Measurements from ENCODE around the gene GPR27. TPM values are rescaled to one million over a fixed set of nuclear protein-coding genes. Genes with fewer than 3 reads are reported as not detected.

GPR27 gene
- total RNA-seq, 1 experiment from 2014 or later, result not detected

- ChIA-PET CTCF (no interaction called here), POLR2A (ENCODE audit: unreplicated experiment) (no interaction called here)
- no TSS peak for BruUV-seq (replicated peaks)
- H3K9me2 ChIP-seq (ENCODE audit: insufficient read depth), result no peaks in the 10 kb centered on the region
- H3K27ac ChIP-seq, result no peak overlapping the region
- DNase-seq, result no peak
- no peaks in the 10 kb centered on the region for H3F3A ChIP-seq (ENCODE audit: insufficient read depth, low read depth)
- no peaks in the 10 kb centered on the region for H4K20me1 ChIP-seq (ENCODE audit: insufficient read depth)
- no peaks in the 10 kb centered on the region for H3K79me2 ChIP-seq (ENCODE audit: low read depth)
- TF ChIP-seq CTCF (conservative IDR thresholded peaks at IDR 0.05), result no peak
- no peak for TF ChIP-seq EZH2 (IDR thresholded peaks at IDR 0.05; ENCODE audit: low read depth)
- H3K27me3 ChIP-seq (ENCODE audit: insufficient read depth, low read depth), result peaks cover 12% of the 10 kb centered on the region; the same call in 1 of the 2 replicates
- intact Hi-C loops (cut with micrococcal nuclease; ENCODE audit: unreplicated experiment), result no loop called here
- no peaks in the 10 kb centered on the region for H3K36me3 ChIP-seq (ENCODE audit: low read depth)
- H3K4me1 ChIP-seq (replicated peaks; ENCODE audit: insufficient read depth), result no peaks in the 10 kb centered on the region
- H2AFZ ChIP-seq, result no peak overlapping the region
- H3K4me3 ChIP-seq, result no peak overlapping the region
- H3K9me3 ChIP-seq (ENCODE audit: insufficient read depth, low read depth), result no peaks in the 10 kb centered on the region
- no peak overlapping the region for H3K4me2 ChIP-seq
Observed at GRCh38 chr3:71758091-71758490, 4.4 kb downstream of the GPR27 start.

GRCh38 chr3:71759401-71759800, 5.7 kb downstream of the GPR27 start:
- Histone ChIP-seq H3F3A (ENCODE audit: insufficient read depth, low read depth) (no peaks in the 10 kb centered on the region), H3K9me3 (ENCODE audit: insufficient read depth, low read depth) (no peaks in the 10 kb centered on the region), H3K9me2 (ENCODE audit: insufficient read depth) (no peaks in the 10 kb centered on the region), H3K36me3 (ENCODE audit: low read depth) (no peaks in the 10 kb centered on the region), H3K79me2 (ENCODE audit: low read depth) (no peaks in the 10 kb centered on the region), H3K4me1 (replicated peaks; ENCODE audit: insufficient read depth) (no peaks in the 10 kb centered on the region), H3K4me2 (no peak overlapping the region), H3K4me3 (no peak overlapping the region), H2AFZ (no peak overlapping the region), H3K27me3 (ENCODE audit: insufficient read depth, low read depth) (peaks cover 15% of the 10 kb centered on the region; the same call in 1 of the 2 replicates), H3K27ac (no peak overlapping the region), H4K20me1 (ENCODE audit: insufficient read depth) (no peaks in the 10 kb centered on the region)
- no peak for DNase-seq
- TF ChIP-seq EZH2 (IDR thresholded peaks at IDR 0.05; ENCODE audit: low read depth), result no peak
- TF ChIP-seq CTCF (conservative IDR thresholded peaks at IDR 0.05), result no peak
- CTCF ChIA-PET, result no interaction called here
- intact Hi-C loops (cut with micrococcal nuclease; ENCODE audit: unreplicated experiment), result no loop called here
- POLR2A ChIA-PET (ENCODE audit: unreplicated experiment), result no interaction called here
- no TSS peak for BruUV-seq (replicated peaks)

GRCh38 chr3:71760140-71760539, 6.5 kb downstream of the GPR27 start:
- no peak for TF ChIP-seq CTCF (conservative IDR thresholded peaks at IDR 0.05)
- TF ChIP-seq EZH2 (IDR thresholded peaks at IDR 0.05; ENCODE audit: low read depth), result no peak
- CTCF ChIA-PET, result no interaction called here
- H3K27ac ChIP-seq, result no peak overlapping the region
- H3K4me3 ChIP-seq, result no peak overlapping the region
- intact Hi-C loops (cut with micrococcal nuclease; ENCODE audit: unreplicated experiment), result no loop called here
- POLR2A ChIA-PET (ENCODE audit: unreplicated experiment), result no interaction called here
- H3K27me3 ChIP-seq (ENCODE audit: insufficient read depth, low read depth), result peaks cover 15% of the 10 kb centered on the region; the same call in 1 of the 2 replicates
- no peaks in the 10 kb centered on the region for H3F3A ChIP-seq (ENCODE audit: insufficient read depth, low read depth)
- no peaks in the 10 kb centered on the region for H4K20me1 ChIP-seq (ENCODE audit: insufficient read depth)
- H3K9me2 ChIP-seq (ENCODE audit: insufficient read depth), result no peaks in the 10 kb centered on the region
- no peaks in the 10 kb centered on the region for H3K79me2 ChIP-seq (ENCODE audit: low read depth)
- no peak overlapping the region for H3K4me2 ChIP-seq
- no peaks in the 10 kb centered on the region for H3K36me3 ChIP-seq (ENCODE audit: low read depth)
- H2AFZ ChIP-seq, result no peak overlapping the region
- no peak for DNase-seq
- BruUV-seq (replicated peaks), result no TSS peak
- no peaks in the 10 kb centered on the region for H3K4me1 ChIP-seq (replicated peaks; ENCODE audit: insufficient read depth)
- no peaks in the 10 kb centered on the region for H3K9me3 ChIP-seq (ENCODE audit: insufficient read depth, low read depth)

All from PC-9 (cell line).